HCT116 (cell line): ENCODE measurements around the gene CHST14. TPM values are rescaled to one million over a fixed set of nuclear protein-coding genes. Genes with fewer than 3 reads are reported as not detected.

ENCODE experiments used
- ATAC-seq: fragments of 200-7000 bp; cut with Tn5 transposase; 2 replicates; pipeline ENCODE4 v1.9.1; 2020; ENCODE audit warnings: mild to moderate bottlenecking, moderate library complexity
- BruUV-seq: library from RNA; stranded (reverse); fragments of 400-500 nt; replicated peaks from 2 replicates; lab custom pipeline; 2021; lab: Mats Ljungman, UMichigan
- CTCF ChIA-PET: fragments of 300-600 bp; sonication (Branson Sonifier 250); formaldehyde crosslinking; loops from one replicate; lab custom pipeline; 2021; ENCODE audit warnings: antibody characterized with exemption; lab: Charles Lee
- POLR2A ChIA-PET: fragments of 300-600, 350-600 bp; sonication (Branson Sonifier 250); formaldehyde crosslinking; loops from one replicate; lab custom pipeline; 2021; ENCODE audit warnings: antibody characterized with exemption; lab: Charles Lee
- RAD21 ChIA-PET, 2 experiments: fragments of 300-600 bp; sonication (Branson Sonifier 250); formaldehyde crosslinking; loops; one replicate each; lab custom pipeline; 2023; ENCODE audit warnings: low total read pairs in 2 of 2; ENCODE audit not compliant: uncharacterized antibody in 2 of 2, unreplicated experiment in 2 of 2, low non-redundant PET in 1 of 2; lab: Charles Lee
- DNase-seq: peaks from one replicate; pipeline ENCODE4 v3.0.0-alpha.2; 2010; ENCODE audit warnings: low read depth, low spot score
- H2AFZ ChIP-seq: fragments of 200-600 bp; shearing (Covaris generic), sonication (generic); 2 replicates; pipeline ENCODE4 v1.6.1; 2017; ENCODE audit warnings: low read depth, mixed run types, mixed read lengths, antibody characterized with exemption, low read length; ENCODE audit not compliant: poor library complexity, severe bottlenecking
- H3K27ac ChIP-seq: 2 replicates; pipeline ENCODE4 v1.5.1; 2012; ENCODE audit warnings: low read depth, low read length
- H3K27me3 ChIP-seq: fragments of 200-600 bp; sonication (generic); 2 replicates; pipeline ENCODE4 v1.6.1; 2016; ENCODE audit warnings: mixed run types, low read length, mixed read lengths; ENCODE audit not compliant: insufficient read depth
- H3K36me3 ChIP-seq, 2 experiments: fragments of 200-500 bp in 1 of 2; fragments of 200-600 bp in 1 of 2; sonication (Bioruptor generic) in 1 of 2; sonication (generic) in 1 of 2; 2 replicates each; pipeline versions ENCODE4 v1.5.1 to v1.6.1; 2014 to 2016; ENCODE audit warnings: low read length in 2 of 2, inconsistent platforms in 1 of 2, mixed read lengths in 1 of 2, mixed run types in 1 of 2; ENCODE audit not compliant: insufficient read depth in 2 of 2, control insufficient read depth in 1 of 2
- H3K4me1 ChIP-seq, 2 experiments: fragments of 200-600 bp in 1 of 2; sonication (generic) in 1 of 2; 2 replicates each; pipeline versions ENCODE4 v1.5.1 to v1.6.1; 2012 to 2017; ENCODE audit warnings: low read length in 2 of 2, inconsistent platforms in 1 of 2, mild to moderate bottlenecking in 1 of 2, mixed read lengths in 1 of 2, mixed run types in 1 of 2, moderate library complexity in 1 of 2; ENCODE audit not compliant: insufficient read depth in 2 of 2, control insufficient read depth in 1 of 2
- H3K4me2 ChIP-seq: fragments of 200-600 bp; sonication (generic); 2 replicates; pipeline ENCODE4 v1.6.1; 2017; ENCODE audit warnings: mixed run types, low read length, mixed read lengths
- H3K4me3 ChIP-seq, 2 experiments: fragments of 200-600 bp in 1 of 2; sonication (generic) in 1 of 2; replicated peaks in 1 of 2; 2 replicates each; pipeline ENCODE4 v1.5.1; 2011 to 2016; ENCODE audit warnings: low read length in 2 of 2, control low read depth in 1 of 2, low read depth in 1 of 2, mild to moderate bottlenecking in 1 of 2, mixed read lengths in 1 of 2, mixed run types in 1 of 2
- H3K79me2 ChIP-seq: fragments of 200-600 bp; sonication (generic); 2 replicates; pipeline ENCODE4 v1.6.1; 2017; ENCODE audit warnings: mild to moderate bottlenecking, mixed run types, low read length, moderate library complexity, mixed read lengths; ENCODE audit not compliant: insufficient read depth
- H3K9ac ChIP-seq: fragments of 200-600 bp; sonication (generic); 2 replicates; pipeline ENCODE4 v1.6.1; 2016; ENCODE audit warnings: low read length, mixed read lengths
- H3K9me2 ChIP-seq: fragments of 200-600 bp; sonication (generic), shearing (Covaris generic); 2 replicates; pipeline ENCODE4 v1.6.1; 2017; ENCODE audit warnings: mixed run types, mild to moderate bottlenecking, moderate library complexity; ENCODE audit not compliant: insufficient read depth
- H3K9me3 ChIP-seq, 2 experiments: fragments of 200-500 bp in 1 of 2; fragments of 200-600 bp in 1 of 2; sonication (Bioruptor generic) in 1 of 2; sonication (generic) in 1 of 2; 2 replicates each; pipeline ENCODE4 v1.6.1; 2014 to 2017; ENCODE audit warnings: low read length in 2 of 2, mixed read lengths in 2 of 2, inconsistent platforms in 1 of 2, low read depth in 1 of 2, mild to moderate bottlenecking in 1 of 2, mixed run types in 1 of 2, moderate library complexity in 1 of 2; ENCODE audit not compliant: control insufficient read depth in 1 of 2, insufficient read depth in 1 of 2
- H4K20me1 ChIP-seq: fragments of 200-600 bp; sonication (generic), shearing (Covaris generic); 2 replicates; pipeline ENCODE4 v1.6.1; 2017; ENCODE audit warnings: mixed run types, mild to moderate bottlenecking, moderate library complexity; ENCODE audit not compliant: insufficient read depth
- CBX3 ChIP-seq: IDR thresholded peaks from 2 replicates; pipeline ENCODE4 v1.6.1; 2012; ENCODE audit warnings: low read depth
- CEBPB ChIP-seq: IDR thresholded peaks from 2 replicates; pipeline ENCODE4 v1.6.1; 2012; ENCODE audit warnings: low read depth
- EGR1 ChIP-seq: IDR thresholded peaks from 2 replicates; pipeline ENCODE4 v1.6.1; 2012; ENCODE audit warnings: low read depth
- ELF1 ChIP-seq: IDR thresholded peaks from 2 replicates; pipeline ENCODE4 v1.6.1; 2012; ENCODE audit warnings: low read depth, borderline replicate concordance
- EZH2 ChIP-seq: fragments of 200-600 bp; sonication (generic); IDR thresholded peaks from 2 replicates; pipeline ENCODE4 v1.6.1; 2017; ENCODE audit warnings: antibody characterized with exemption, mixed run types
- FOSL1 ChIP-seq: IDR thresholded peaks from 2 replicates; pipeline ENCODE4 v1.6.1; 2012; ENCODE audit warnings: low read depth
- REST ChIP-seq: IDR thresholded peaks from 2 replicates; pipeline ENCODE4 v1.6.1; 2012; ENCODE audit warnings: low read depth
- SIN3A ChIP-seq: IDR thresholded peaks from 2 replicates; pipeline ENCODE4 v1.6.1; 2012; ENCODE audit warnings: low read depth
- SP1 ChIP-seq: IDR thresholded peaks from 2 replicates; pipeline ENCODE4 v1.6.1; 2012; ENCODE audit warnings: low read depth
- SRF ChIP-seq: IDR thresholded peaks from 2 replicates; pipeline ENCODE4 v1.6.1; 2012; ENCODE audit warnings: low read depth
- YY1 ChIP-seq: IDR thresholded peaks from 2 replicates; pipeline ENCODE4 v1.6.1; 2011; ENCODE audit warnings: low read length, low read depth, moderate library complexity, mild to moderate bottlenecking; ENCODE audit not compliant: insufficient replicate concordance; ENCODE audit errors: extremely low read depth
- ZNF274 ChIP-seq: fragments of 200-500 bp; sonication (Bioruptor generic); IDR thresholded peaks from 2 replicates; pipeline ENCODE4 v1.6.1; 2014; ENCODE audit warnings: mild to moderate bottlenecking, low read depth, low read length, inconsistent platforms
- intact Hi-C: fragments of 100-400 bp; cut with micrococcal nuclease; formaldehyde crosslinking; loops from 2 replicates; pipeline ENCODE4 v1.10.0; 2022
- total RNA-seq: library from RNA; stranded (reverse); gene quantifications from one replicate; pipeline ENCODE4 v1.2.1, GENCODE V29; 2021; ENCODE audit not compliant: unreplicated experiment
- TF ChIP-seq, protein P1 (sequence below): IDR thresholded peaks from 2 replicates; pipeline ENCODE4 v1.6.1; 2012

The CHST14 gene
- total RNA-seq, 1 experiment from 2014 or later: 12.7 TPM

DNA sequence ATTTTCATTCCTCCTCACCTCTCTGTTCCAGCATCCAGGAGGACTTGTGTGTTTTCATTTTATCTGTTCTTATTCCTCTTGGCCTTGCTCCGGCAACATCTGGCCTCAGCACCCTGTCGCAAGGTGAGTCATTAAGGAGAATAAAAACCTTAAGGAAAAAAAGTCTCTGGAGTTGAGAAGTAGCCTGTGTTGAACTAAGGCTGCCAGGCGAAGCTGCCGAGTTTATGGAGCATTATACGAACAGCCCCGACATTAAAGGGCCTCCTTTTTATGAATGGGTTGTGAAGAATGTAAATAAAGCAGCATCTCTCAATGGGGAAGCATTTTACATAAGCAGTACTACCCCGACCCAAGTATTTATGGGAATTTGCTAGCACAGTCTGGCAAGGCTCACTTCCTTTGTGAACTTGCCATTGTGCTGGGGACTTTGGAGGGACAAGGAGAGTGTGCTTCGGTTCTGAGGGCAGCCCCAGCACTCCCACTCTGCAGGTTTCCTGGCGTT, 25.3 kb upstream of the CHST14 start:
- no peaks in the 10 kb centered on the region for H3K27me3 ChIP-seq
- ChIA-PET CTCF (no interaction called here), POLR2A (no interaction called here)
- ATAC-seq: no peak
- no peak overlapping the region for H3K4me3 ChIP-seq
- peaks cover 18 to 27% of the 10 kb centered on the region in 2 experiments for H3K4me1 ChIP-seq
- H4K20me1 ChIP-seq: no peaks in the 10 kb centered on the region
- BruUV-seq: no TSS peak
- H3K27ac ChIP-seq: no peak overlapping the region
- no peak overlapping the region for H3K9ac ChIP-seq
- H3K9me3 ChIP-seq: no peaks in the 10 kb centered on the region
- TF ChIP-seq CEBPB (no peak), ELF1 (no peak), SIN3A (no peak), EZH2 (no peak), SRF (no peak), ZNF274 (no peak), YY1 (no peak), FOSL1 (no peak), CBX3 (no peak), EGR1 (no peak), SP1 (no peak), REST (no peak)
- TF ChIP-seq, protein P1, sequence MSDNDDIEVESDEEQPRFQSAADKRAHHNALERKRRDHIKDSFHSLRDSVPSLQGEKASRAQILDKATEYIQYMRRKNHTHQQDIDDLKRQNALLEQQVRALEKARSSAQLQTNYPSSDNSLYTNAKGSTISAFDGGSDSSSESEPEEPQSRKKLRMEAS: no peak
- TF ChIP-seq, all 23 proteins: peak for 0
- RAD21 ChIA-PET: no interaction called here
- DNase-seq: no peak
- no peaks in the 10 kb centered on the region for H3K9me2 ChIP-seq
- intact Hi-C loops: no loop called here
- H3K4me2 ChIP-seq: no peak overlapping the region
- peaks cover 79% of the 10 kb centered on the region for H3K79me2 ChIP-seq
- H2AFZ ChIP-seq: no peak overlapping the region
- no peaks in the 10 kb centered on the region for H3K36me3 ChIP-seq
